HG03196 (cell line): ENCODE results near the gene GLI3.

Experiments
- ATAC-seq: cut with Tn5 transposase; IDR thresholded peaks from one replicate; pipeline ENCODE4 v1.9.1; 2021; ENCODE audit not compliant: unreplicated experiment

The GLI3 gene

DNA sequence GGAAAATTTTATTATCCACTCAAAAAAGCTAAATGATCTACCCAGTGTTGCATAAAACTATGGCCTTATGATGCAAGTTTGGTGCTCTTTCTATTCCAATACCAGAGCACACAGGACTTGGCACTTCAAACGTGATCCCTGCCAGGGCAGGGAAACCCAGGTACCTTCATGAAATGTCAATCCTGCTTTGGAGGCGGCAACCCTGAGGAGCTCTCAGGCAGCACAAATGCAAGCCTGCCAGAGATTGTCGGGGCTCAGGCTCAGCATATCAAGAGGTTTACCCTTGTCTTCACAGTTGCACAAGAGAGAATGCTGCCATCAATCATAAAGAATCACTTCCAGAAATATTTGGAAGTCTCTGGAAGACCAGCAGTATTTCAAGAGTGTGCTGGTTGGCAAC, 151.5 kb downstream of the GLI3 start:
- no peak for ATAC-seq

DNA sequence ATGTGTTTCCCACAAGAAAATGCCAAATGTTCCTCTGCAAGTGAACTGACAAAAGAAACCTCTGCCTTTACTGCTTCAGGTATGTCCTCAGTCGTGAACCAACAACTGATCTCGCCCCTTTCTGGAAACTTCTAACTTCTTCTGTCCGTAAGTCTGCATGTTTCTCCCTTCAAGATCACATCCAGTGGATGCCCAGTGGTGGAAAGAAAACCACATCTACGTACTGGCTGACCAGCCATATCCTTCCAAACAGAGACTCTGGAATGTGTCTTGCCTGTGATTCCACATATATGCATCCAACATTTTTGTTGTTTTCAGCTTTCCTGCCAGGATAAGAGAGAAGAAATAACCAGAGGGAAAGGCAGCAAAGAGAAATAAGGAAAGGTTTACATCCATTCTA, 152.7 kb downstream of the GLI3 start:
- no peak for ATAC-seq

DNA sequence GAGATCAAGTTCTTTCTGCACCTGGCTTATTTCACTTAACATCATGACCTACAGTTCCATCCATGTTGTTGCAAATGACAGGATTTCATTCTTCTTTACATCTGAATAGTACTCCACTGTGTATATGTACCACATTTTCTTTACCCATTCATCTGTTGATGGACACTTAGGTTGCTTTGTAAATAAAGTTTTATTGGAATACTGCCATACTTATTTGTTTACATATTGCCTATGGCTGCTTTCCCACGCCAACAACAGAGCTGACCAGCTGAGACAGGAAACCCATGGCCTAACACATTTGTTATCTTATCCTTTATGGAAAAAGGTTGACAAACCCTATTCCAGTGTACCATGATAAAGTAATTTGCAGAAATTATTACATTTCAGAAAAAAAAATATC, 153.7 kb downstream of the GLI3 start:
- ATAC-seq: no peak

DNA sequence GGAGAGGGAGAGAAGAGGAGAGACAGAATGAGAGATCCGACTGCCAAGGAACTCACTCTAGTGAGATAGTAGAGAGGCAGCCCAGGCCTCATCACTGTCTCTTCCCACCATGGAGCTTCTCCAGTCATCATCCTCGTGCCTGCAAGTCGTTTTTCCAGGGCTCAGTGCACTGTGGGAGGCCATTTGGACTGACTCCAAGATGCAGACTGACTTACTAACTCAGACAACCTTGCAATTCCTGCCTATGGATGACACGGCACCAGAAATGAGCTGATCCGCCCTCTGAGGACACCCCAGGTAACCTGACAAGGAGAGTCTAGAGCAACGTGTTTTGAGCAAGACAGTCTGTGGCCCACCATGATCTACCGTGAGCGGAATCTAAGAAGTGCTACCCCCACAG, 154.9 kb downstream of the GLI3 start:
- no peak for ATAC-seq

DNA sequence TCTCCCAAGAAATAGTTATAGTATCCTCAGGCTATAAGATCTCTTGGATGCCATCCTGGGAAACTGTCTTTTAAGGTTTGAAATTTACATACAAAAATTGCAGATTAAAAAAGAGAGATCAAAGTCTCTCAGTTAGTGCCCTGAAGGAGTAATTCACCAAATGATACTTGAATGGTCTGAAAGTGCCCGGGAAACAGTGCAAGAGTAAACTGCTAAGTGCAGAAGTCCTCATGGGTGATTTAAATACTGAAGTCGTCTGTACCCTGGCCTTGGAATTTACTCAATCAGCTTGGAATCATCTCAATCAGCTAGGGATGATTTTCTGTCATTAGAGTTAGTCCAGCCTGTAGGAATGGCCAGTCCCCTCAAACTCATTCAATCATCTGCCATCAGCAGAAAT, 155.3 kb downstream of the GLI3 start:
- ATAC-seq: no peak

DNA sequence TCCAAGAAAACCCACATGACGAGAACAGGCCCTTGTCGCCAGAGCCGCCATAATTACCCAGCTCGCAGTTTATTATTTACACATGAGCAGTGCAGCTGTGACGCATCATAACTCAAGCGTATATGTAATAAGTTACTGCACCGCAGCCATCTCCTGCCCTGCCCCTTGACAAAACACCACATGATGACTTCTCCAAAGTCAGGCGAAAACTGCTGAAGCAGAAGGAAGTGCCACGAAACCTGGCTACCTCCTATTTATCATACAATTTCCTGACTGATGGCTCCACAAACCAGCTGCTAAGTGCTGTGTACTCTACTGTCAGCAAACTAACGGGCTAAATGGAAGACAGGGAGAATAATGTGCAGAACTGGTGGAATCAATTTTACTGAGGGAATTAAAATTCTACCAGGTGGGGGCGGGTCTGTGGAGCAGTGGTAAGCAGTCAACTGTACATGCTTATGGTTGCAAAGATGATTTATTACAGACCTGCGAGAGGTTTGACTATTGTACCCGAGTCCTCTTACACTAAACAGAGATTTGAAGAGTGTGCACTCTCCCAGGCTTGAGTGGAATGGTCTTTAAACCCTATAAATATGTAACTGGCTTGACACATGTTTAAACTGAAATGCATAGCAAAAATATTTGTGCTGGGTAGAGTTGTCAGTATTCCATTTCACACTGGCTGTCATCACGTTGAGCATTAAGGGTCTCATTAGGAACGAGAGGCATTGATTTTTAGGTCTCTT, 156.0 kb downstream of the GLI3 start:
- ATAC-seq: no peak

DNA sequence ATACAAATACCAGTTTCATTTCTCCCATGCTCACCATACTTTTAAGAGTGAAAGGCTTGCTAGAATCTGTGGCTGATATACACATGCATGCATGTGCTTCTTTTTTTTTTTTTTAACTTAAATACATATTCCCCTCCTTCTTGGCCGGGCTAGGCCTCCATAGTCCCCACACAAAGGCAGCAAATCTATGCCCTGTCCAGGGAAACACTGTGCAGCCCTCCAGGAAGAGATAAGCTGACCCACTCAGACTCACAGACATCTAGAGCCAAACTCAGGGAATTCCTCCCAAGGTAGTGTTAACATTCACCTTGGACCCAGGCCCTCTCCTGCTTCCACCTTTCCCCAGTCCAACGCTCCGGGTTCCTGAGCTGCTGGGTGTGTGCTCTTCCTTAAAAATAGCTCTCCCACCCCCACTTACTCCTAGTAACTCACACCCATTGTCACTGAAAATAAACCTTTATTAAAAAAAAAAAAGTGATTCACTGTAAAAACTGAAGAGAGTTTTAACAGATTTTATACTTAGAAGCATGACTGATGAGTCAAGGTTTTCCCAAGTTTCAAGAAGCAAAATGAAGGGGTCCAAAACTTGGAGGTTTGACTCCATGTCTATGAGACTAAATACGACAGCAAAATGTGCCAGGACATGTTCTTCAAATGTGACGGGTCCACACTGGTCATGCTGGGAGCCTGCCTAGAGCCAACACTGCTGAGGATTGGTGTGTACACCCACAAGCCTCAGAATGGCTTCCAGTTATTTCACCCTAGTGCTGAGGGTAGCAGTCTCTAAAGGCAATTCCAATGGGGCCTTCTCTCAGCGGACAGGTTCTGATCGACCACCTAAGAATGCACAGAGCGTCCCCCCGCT, 159.5 kb downstream of the GLI3 start:
- ATAC-seq: no peak

DNA sequence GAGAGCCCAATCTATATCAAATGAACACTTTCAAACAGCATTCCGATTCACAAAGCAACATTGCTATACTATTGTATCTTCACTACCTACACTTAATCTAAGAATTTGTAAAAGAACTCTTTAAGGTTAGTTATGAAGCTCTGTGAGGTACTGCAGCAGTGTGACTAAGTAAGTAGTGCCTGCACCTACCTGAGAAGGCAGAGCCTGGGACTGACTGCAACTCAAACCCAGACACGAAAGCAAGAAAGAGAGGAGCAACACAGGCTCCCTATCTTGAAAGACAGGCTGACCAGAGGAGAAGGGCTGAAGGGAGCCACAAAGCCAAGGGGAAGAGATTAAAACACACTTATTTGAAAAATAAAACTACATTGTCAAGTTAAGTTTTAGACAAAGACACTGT, 160.1 kb downstream of the GLI3 start:
- no peak for ATAC-seq

DNA sequence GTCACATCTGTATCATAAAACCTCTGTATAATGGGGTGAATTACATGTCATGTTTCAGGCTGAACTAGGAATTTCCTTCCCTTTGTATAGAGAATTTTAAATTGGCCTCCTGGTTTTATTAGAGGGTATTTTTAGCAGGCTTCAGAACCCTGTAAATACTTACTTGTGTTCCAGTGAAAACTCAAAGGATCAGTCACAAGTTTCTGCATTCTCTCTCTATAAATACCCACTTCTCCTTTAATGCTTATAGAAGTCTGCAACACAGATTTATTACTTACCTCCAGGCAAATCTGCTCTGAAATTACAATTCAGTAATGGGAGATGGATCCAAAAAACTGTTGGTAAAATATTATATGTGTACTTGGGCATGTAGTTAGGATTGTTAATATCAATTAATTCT, 161.6 kb downstream of the GLI3 start:
- no peak for ATAC-seq

DNA sequence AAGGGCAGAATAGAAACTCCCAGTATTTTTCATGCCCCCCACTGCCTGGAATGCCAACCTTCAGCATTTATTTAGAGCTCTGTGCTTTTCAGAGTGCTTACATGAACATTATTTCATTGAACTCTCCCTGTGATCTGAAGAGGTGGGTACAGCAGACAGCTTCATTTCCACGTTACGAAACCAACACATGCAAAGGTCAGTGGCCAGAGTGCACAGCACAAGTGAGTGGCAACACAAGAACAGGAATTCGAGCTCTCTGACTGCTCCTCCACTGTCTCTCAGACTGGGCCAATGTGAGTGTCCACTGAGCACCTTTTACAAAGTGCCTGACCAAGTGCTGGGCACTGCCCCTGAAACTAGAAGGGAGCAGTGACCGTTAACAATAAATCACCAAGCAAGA, 162.9 kb downstream of the GLI3 start:
- no peak for ATAC-seq

DNA sequence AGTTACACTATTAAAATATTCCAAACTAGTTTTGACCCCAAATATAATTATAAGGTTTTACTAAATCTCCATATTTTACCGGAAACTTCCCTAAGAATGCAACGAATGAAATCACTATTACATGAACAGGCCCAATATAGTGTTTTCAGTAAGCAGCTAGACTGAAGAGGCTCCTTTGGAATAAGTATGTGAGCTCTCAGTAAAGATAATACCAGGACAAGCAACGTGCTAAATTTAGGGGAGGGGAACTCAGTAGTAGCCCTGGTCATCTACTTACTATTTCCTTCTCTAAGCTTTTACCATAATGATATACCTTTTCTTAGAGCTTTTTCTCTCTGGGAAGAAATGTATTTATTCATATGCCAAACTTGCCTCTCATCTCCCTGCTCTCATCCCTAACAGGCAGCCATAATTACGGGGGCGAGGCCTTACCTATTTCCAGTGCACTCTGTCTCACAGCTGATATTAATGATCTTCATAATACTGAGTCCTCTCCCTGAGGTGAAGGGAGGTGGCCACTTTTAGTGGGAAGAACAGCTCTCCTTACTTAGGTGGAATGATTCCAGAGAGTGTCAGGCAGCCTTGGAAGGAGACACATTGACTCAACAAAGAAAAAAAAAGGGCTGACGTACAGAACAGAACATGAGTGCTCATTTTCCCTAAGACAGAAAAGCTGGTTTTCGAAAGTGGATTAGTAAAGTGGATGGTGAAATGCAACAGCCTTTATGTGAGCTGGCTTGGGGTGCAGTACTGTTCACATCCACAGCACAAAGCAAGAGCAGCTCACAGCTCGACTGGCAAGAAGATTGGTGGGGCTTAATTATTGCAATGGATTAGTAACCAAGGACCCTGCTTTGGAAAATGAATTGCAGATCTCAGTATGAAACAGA, 165.4 kb downstream of the GLI3 start:
- no peak for ATAC-seq

DNA sequence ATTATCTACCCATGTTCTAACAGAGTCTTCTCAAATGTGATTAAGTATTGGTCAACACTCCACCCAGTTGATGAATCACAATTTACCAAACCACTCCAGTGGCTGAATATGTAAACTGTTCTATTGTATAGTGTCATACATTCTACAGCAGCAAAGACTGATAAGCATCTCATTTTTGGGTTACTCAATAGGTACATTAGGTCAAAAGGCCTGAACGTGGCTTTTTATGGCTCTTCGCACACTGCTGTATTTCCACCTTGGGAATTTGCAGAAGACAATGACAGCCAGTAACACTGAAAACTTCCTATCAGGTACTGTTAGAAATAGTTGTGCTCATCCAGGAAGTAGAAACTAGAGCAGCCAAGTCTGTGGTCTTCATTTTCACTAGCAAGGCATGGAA, 166.9 kb downstream of the GLI3 start:
- ATAC-seq: no peak

DNA sequence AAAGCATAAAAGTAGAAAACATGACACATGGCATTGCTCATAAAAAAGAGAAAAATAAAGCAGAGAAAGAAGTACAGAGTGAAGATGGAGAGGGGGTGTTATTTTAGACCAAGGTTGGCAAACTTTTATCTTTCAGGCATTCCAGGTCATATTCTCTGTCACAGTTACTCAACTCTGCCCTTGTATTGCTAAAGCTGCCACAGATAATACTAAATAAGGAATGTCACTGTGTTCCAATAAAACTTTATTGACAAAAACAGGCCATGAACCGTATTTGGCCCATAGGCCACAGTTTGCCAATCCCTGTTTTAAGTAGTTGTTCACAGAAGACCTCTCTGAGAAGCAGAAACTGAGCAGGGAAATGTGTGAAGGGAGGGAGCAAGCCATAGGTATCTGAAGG, 167.4 kb downstream of the GLI3 start:
- ATAC-seq: no peak

DNA sequence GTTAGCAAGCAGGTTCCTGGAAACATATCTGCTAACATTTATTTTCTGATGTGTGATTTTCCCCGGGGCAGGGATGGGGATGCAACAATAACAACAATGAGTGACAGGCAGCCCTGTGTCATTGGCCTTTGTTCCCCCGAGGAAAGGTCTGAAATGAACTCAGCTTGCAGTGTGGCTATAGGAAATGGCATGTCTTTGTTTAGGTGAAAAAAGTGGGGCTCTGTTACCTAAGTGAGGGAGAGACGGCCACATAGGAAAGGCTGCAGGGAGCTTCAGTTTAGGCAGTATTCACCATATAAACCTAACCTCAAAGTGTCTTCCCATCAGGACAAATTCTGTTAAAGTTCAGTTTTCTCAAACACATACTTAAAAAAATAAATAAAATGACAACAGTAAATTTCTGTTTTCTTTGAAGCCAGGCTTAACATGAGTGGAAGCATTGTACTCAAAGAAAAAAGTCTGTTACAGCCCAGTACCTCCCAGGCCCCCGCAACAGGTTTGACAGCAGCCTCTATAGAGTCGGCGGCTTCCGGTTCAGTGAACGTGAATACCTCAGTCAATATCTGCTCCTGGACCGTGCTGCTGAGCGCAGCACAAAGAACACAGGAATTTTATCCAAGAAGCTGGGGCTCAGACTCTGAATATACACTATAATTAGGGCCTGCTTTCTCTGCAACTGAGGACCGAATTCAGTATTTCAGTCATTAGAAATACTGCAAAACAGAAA, 168.3 kb downstream of the GLI3 start:
- ATAC-seq: no peak

DNA sequence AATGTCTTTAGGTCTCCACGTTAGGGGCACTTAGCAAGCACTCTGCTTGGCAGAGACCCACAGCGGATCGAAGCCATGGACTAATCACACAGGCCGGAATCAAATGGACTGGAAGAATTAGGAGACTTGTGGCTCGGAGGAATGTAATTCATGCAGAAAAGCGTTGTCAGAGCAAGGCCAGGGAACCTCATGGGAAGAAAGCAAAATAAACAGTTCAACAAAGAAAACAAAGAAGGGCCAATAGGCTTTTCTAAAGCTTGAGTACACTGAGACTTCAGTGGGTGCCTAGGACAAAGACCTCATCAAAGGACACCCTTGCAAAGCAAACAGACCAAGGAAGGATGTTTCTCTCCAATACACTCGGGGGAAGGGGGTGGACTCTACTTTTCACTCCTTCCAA, 171.1 kb downstream of the GLI3 start:
- ATAC-seq: no peak

DNA sequence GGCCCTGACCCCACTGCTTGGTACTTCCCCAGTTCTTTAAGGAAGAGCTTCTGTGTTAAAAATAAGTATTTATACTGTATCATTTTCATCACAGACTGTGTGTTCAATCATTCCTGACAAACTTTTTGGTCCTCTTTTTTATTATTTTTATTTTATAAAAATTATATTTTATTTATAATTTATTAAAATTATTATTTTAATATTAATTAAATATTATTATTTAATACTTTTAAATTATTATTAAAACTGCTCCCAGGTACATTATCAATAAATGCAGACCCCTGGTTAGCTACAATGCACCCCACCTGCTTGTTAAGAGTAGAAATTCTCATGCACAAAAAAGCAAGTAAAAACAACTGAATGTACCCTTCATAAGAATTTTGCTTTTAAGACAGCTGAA, 172.0 kb downstream of the GLI3 start:
- ATAC-seq: no peak

DNA sequence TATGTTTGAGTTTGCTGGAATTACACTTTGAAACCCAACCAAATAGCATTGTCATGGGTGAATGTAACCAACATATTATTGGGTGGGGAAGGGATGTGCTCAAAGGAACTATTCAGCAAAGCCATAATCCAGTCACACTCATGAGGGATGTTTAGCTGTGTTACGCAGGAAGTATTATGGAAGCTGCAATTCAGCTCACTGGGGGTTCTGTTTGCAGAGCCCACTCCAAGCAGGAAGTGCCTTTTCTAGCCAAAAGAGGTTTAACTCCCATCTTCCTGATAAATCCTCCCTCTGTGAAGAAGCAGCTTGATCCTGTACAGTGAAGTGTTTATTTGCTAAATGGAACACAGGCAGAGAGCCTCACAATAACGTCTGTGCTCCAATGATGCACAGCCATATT, 172.5 kb downstream of the GLI3 start:
- ATAC-seq: no peak

DNA sequence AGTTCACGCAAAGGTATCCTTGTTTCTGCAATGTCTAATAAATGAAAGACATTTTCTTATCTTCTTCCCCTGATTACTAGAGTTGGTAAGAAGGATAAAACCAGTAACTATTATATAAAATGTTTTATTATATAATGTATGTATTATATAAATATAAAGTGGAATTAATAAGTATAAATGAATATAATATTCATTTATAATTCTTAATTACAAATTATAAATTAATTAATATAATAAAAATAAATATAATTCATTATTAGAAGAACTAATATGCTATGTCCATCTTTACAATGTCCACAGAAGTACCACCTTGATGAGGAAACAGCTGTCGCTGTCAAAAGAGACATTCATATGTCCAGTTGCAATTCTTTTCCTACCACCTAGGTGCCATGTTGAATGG, 177.7 kb downstream of the GLI3 start:
- no peak for ATAC-seq

DNA sequence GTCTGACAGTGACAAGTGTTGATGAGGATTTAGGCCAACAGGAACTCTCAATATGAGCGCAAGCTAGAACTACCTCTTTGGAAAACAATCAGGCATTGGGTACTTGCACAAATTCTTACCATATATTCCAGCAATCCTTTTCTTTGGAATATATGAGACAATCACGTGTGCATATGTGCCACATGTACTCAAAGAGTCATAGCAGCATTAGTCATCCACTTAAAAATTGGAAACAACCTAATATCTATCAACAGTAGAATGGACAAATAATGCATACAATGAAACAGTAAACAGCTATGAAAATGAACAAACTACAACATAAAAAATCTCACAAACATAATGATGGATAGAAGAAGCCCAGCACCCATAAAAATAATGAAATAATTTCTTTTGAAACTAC, 179.7 kb downstream of the GLI3 start:
- no peak for ATAC-seq

DNA sequence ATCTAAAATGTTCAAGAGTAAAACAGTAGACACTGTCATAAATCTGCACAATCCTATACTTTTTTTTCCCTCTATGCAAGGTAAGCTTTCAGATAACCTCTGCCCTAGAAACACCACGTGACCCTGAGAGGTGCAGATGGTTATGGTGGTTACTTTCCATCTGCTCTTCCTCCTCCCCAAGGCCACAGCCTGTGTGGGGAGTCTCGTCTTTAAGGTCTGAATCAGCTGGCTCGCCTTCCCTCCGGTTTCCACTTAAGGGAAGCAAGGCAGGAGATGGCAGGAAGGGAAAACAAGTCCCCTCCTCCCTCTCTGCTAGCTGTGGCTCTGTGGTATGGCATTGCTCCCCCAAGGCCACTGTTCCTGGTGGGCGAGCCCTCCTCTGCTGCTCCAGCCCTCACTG, 181.8 kb downstream of the GLI3 start:
- no peak for ATAC-seq

DNA sequence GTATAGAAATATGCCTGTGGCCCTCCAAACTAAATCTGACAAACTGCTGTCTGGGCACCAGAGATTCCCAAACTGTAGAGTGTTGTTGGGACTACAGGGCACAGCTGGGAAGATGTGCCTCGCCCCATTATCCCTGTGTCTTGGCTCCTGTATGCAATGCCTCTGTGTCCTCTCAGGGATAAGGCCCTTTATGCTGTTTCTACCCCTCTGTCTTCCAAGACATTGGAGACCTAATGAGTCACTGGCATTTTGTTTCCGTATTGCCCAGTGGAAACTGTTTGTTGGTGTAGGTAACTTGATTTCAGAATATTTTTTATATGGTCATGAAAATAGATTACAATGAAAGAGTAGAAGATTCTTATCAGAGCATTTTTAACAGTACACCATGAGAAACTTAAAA, 183.2 kb downstream of the GLI3 start:
- ATAC-seq: no peak
